ENCODE measurements around the gene GUCY2C.

Gene GUCY2C

GRCh38 chr12:14681190-14681589 is 15.2 kb downstream of the GUCY2C start:
- DNase-seq: no peak

- DNase-seq: no peak
These were observed 17.8 kb downstream of the GUCY2C start for GRCh38 chr12:14678547-14679150.

- no peak for DNase-seq
These were observed 27.8 kb downstream of the GUCY2C start for GRCh38 chr12:14668591-14668990.

GRCh38 chr12:14665354-14666348 is 30.7 kb downstream of the GUCY2C start:
- no peak for DNase-seq

GRCh38 chr12:14664434-14665023 is 31.9 kb downstream of the GUCY2C start:
- DNase-seq: peak; percentile 3

GRCh38 chr12:14663002-14663401 is 33.4 kb downstream of the GUCY2C start:
- DNase-seq: no peak

GRCh38 chr12:14656846-14657245 is 39.6 kb downstream of the GUCY2C start:
- no peak for DNase-seq

GRCh38 chr12:14655284-14655683 is 41.1 kb downstream of the GUCY2C start:
- DNase-seq: no peak

GRCh38 chr12:14654842-14655241 is 41.6 kb downstream of the GUCY2C start:
- no peak for DNase-seq

- DNase-seq: no peak
These were observed 42.0 kb downstream of the GUCY2C start for GRCh38 chr12:14654416-14654815.

- DNase-seq: no peak
These were observed 43.9 kb downstream of the GUCY2C start for GRCh38 chr12:14652483-14652882.

GRCh38 chr12:14651371-14651770 is 45.0 kb downstream of the GUCY2C start:
- no peak for DNase-seq

- DNase-seq: no peak
These were observed 45.6 kb downstream of the GUCY2C start for GRCh38 chr12:14650789-14651188.

GRCh38 chr12:14647028-14647750 is 49.2 kb downstream of the GUCY2C start:
- DNase-seq: no peak

- no peak for DNase-seq
These were observed 53.1 kb downstream of the GUCY2C start for GRCh38 chr12:14643251-14643650.

- no peak for DNase-seq
These were observed 58.3 kb downstream of the GUCY2C start for GRCh38 chr12:14638066-14638465.

- no peak for DNase-seq
These were observed 60.6 kb downstream of the GUCY2C start for GRCh38 chr12:14635776-14636175.

- DNase-seq: no peak
These were observed 65.6 kb downstream of the GUCY2C start for GRCh38 chr12:14630793-14631192.

- peak; percentile 42 for DNase-seq
These were observed 66.3 kb downstream of the GUCY2C start for GRCh38 chr12:14629832-14630710.

GRCh38 chr12:14628771-14629170 is 67.6 kb downstream of the GUCY2C start:
- DNase-seq: no peak

- no peak for DNase-seq
These were observed 74.6 kb downstream of the GUCY2C start for GRCh38 chr12:14621826-14622225.
